Effector CD4-positive, alpha-beta T cell (primary cell): ENCODE data around the gene PITPNM2.
A peak's percentile ranks its signal among the peaks of the same experiment; 100 is the strongest.
"Not testable (repeated sequence)": the region's sequence is repeated elsewhere in the genome, so short reads cannot be mapped to it uniquely, and the experiment has no call there.

ENCODE experiments used
- DNase-seq: peaks from one replicate; pipeline ENCODE4 v3.0.0-alpha.2; 2020

Gene PITPNM2

DNA sequence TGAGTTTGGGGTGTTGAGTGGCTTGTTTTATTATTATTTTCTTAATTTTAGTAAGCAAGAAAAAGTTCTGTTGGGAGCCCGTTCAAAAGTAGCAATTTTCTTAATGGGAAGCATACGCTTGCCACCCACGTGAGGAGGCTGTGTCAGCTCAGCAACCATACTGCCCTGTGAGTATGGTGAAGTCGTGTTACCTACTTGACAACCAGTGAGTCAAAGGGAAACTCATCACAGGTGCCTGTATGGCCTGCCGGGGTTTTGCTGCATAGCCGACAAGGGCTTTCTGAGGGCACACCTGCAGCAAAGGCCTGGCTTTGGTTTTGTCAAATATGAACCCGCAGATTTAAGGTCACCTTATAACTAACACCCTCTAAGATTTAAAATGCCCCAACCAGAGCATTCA lies 31.1 kb downstream of the PITPNM2 start:
- peak; percentile 30 for DNase-seq

DNA sequence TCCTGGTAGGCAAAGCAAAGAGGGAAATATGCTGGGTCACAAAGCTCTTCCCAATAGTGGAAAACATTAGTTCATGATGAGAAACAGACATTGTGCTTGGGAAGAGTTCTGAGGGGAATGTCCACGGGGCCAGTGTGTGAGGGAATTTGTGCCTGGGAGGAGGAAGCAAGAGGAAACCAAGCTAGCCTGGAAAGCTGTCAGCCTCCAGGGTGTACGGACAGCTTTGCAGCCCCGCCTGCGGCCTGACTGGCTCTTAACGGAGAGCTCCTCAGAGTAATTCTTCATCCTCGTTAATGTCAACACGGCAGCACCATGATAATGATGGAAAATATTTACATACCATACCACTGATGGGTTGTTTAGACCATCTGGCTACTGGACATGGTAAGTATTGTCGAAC lies 32.4 kb downstream of the PITPNM2 start:
- DNase-seq, result no peak

DNA sequence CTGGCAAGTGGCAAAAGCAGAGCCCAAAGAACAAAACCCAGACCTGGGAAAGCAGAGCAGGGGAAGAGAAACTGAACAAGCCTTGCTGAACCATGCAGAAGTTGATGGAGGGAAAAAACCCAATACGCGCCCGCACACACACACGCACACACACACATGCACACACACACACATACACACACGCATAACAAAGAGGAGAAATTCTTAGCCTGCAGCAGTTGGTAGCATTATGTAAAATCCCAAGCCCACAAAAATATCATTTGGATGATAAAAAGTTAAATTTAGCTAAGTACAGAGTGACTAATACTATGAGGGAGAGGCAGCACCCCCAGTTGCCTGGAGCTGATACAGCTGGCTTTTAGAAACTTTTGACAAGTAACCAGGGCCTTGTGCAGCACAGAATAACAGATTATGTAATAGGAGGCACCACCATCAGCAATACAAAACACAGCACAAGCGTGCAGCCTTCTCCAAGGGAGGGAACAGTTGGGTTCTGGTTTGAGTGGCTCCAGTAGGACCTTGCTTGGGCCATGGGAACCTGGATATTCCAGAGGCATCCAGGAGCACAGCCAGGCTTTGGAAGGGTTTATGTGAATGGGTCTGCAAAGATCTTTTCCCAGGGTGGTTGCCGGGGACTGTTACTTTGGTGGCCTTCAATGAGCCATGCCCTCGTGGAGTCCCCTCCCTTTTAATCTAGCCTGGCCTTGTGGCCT lies 35.3 kb downstream of the PITPNM2 start:
- no peak for DNase-seq

DNA sequence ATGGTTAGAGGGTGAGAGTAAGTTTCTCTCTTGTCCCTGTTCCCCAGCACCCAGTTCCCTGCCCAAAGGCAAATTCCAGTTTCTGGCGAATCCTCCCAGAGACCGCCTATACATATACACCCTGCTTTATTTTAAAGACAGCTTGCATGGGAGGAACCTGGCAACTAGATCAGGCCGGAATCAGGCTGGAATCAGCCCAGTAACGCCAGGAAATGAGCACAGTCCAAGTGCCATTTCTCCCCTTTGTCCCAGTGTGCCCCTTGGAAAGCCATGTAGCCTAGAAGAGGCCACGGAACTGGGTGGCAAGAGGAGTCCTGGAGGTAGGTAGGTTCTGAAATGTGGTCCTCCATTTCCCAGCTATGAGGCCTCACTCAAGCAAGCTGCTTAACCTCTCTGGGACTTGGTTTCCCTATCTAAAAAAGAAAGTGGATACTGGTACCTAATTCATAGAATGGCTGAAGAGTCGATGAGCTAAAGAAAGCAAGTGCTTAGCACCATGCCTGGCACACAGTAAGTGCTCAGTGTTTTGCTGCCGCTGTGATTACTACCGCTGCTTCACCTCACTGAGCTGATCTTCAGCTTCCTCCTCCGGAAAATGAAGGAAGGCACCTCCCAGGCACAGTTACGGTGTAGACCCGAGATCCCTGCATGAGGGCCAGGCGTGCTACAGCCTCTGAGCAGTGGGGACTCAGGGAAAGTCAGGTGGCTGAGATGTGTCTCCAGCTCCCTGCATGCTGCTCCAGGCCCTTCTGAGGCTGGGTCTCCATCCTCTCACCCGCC lies 36.4 kb downstream of the PITPNM2 start:
- DNase-seq, result no peak

DNA sequence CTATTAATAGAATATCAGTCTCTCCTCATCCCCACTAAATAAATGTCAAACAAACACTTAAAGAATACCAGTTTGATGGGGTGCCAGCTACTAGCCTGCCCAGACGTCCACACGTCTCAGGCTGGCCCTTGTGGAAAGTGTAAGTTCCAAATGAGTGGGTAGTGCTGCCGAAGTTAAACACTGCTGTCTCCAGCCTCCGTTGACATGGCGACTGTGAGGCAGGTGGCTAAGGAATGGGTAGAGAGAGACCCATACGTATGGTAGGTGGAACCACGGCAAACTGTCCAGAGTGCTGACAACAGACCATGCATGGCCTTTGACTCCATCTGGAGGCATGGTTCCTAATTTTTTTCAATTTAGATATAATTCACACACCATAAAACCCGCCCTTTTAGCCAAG lies 37.9 kb downstream of the PITPNM2 start:
- no peak for DNase-seq

DNA sequence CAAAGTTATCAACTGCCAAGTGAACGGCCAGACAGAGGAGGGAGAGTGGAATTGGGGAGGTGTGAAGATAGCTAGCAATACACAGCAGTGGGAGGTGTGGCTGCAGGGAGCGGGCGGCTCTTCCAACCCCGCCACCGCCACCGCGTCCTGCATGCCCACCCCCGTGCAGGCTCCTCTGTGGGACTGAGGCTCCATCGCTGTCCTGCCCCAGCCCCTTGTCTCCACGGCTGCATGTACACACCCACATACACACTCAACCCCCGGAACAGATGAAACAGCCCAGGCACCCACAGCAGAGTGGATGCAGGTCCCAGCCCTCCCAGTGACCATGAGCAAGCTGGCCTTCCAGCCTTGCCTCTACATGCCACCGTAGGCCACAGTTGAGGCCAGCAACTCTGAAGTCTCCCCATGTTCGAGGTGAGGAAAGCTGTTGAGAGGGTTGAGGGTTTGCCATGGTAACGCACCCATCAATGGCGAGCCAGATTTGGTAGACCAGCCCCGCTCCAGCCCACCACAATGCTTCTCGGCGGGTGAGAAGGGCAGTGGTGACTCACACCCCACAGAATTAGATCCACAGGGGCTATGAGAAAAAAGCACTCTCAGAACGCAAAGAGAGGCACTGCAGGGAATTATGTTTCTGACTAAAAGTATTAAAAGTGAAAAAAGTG lies 39.3 kb downstream of the PITPNM2 start:
- DNase-seq, result no peak

DNA sequence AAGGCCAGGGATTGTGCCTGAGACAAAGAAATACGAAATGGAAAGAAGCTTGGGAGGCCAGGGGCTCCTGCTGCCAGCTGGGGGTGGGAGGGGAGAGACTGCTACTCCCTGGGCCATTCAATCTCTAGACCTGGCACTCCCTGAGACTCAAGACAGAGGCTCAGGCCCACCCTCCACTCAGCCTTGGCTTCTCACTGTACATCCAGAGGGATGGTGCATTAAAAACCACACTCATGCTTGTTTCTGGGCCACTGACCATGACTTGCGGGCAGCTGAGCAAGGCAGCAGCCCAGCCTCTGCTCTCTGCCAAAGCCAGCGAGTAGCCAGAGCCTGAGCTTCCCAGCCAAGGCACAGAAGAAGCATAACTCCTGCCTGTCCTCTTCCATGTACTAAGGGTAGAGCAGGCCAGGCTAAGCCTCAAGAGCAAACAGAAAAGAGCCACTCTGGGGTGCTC lies 41.5 kb downstream of the PITPNM2 start:
- DNase-seq, result no peak

DNA sequence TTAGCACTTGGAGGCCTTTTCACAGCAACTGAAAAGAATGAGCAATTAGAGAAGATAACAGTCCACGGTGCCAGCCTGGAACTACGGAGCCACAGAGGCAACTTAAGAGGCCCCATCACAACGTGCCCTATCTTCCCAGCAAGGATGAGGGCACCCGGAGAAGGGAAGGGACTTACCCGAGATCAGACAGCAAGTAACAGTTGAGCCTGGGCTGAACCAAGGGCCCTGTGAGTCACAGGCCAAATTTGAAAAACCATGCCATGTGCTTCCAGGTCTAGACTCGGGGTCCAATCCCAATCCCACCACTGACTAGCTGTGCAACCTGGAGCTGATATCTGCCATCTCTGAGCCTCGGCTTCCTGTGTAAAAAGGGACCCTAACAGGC lies 42.2 kb downstream of the PITPNM2 start:
- no peak for DNase-seq

DNA sequence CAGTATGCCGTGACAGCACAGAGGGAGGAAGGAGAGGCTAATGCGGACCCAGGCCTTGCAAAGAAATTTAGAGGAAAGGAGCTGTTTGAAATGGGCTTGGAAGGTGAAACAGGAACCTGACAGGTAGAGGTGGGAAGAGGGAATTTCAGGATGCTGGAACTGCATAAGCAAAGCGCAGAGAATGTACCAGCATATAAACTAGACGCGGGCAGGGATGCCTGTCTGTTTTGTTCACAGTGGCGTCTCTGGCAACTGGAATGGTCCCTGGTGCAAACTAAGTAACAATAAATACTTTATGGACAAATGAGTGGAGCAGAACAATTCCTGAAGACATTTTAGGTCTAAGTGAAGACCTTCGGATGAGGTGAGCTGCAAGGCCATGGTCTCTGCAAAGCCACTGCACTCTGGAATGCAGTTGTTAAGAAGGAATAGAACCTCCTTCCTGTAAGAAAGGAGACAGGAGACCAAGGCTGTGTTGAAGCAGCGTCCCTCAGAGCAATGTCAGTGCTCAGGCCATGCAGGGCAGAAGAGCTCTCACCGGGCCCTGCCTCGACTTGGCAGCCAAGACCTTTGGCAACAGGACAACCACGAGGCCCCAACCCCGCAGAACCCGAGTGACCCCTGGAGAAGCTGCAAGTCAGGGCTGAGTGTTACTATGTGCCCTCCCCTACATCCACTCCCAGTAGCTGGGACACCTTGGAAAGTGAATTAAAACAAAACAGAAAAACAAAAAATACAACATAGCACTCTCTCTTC lies 42.8 kb downstream of the PITPNM2 start:
- DNase-seq, result no peak

DNA sequence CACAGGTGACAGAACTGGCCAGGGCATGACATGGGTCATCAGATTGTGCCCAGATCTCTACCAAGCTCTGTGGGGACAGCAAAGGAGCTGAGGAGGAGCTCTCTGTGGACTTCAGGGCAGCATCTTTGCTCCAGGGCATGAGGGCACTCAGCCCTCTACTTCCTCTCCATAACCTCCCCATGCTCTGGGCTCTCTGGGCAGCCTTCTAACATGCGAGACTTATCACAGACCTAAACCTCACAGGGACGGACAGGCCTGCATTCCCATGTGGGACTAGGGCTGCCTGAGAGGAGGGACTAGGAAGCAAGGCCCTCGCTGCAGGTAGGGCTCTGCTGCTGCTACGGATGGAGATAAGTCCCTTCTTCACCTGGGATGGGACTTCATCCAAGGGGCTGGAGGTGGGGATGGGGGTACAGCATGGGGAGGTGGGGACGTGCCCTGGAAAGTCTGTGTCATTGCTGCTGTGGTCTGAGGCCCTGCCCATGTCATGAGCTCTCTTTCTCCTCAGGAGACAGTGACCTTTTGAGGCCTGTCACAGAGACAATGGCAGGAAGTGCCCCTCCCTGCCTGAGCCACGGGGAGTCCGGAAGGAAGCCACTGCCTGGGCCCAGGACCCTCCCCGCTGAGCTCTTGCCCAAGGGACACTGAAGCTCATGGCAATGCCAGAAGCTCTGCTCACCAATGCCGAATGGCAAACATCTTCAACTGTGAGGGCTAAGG lies 44.1 kb downstream of the PITPNM2 start:
- peak; percentile 13 for DNase-seq

DNA sequence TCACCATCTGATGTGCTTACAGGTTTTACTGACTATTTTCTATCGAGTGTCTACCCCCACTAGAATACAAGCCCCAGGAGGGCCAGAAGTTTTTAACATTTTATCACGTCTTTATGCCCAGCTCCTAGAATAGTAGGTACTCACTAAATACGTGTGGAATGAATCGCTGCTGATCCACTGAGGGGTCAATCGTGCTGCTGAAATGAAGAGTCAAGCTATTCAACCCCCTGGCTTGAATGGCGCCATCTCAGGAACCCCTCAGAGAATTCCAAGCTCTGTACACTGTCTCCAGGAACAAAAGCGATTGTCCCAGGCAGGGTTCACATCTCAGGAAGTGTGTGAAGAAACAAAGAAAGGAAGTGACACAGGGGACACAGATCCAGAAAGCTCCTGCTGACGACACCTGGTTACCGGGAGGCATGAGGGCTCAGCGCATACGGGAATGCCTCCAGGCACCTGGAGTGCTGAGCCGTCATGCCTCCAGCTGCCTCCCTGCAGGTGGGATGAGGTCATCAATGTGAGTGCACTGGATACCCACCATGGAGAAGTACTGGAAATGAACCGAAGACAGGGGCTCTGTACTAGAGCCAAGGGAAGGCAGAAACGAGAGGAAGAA lies 45.6 kb downstream of the PITPNM2 start:
- no peak for DNase-seq

DNA sequence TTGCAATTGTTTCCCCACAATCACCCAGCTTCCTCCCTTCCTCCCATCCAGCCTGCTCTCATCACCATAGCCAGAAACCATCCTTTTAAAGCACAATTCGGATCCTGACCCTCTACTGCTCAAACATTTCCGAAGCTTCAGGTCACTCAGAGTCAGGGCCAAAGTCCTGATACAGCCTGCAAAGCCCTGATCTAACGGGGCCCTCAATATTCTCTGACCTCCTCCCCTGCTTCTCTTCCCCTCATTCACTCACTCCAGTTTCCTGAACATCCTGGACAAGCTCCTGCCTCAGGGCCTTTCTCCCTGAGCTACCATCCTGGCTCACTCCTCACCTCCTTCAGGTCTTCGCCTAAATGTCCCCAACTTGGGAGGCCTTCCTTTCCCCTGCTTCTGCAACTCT lies 46.1 kb downstream of the PITPNM2 start:
- no peak for DNase-seq

DNA sequence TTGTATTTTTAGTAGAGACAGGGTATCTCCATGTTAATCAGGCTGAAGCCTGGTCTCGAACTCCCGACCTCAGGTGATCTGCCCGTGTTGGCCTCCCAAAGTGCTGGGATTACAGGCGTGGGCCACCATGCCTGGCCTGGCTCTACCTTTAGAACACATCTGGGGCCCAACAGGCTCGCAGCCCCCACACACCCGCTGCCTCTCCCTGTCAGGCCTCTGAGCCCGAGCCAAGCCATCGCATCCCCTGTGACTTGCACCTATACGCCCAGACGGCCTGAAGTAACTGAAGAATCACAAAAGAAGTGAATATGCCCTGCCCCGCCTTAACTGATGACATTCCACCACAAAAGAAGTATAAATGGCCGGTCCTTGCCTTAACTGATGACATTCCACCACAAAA lies 46.8 kb downstream of the PITPNM2 start:
- not testable (repeated sequence) for DNase-seq

DNA sequence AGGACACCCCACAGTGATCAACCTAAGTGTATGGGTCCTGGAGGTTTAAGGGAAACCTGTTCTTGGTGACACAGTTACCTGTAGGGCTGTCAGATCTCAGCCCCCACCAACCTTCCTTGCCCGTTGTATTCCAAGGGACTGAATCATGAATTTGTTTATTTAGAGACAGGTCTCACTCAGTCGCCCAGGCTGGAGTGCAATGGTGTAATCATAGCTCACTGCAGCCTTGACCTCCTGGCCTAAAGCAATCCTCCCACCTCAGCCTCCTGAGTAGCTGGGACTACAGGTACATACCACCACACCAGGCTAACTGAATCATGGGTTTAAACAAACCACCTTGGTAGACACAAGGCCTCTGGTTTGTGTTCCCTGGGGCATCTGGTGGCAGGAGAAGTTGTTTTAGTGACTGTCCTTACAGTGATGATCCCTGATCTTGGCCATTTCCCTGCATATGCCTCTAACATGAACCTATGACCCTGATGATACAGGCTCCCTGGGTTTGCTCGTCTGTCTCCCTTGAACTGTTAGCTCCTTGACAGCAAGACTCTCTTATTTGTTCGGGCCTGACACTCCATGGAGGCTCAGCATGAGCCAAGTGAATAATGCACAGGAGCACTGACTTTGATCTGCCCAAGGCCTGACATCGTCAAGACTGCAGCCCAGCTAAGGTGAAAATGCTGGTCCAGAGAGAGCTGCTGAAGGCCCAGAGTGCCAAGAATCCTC lies 47.9 kb downstream of the PITPNM2 start:
- no peak for DNase-seq

DNA sequence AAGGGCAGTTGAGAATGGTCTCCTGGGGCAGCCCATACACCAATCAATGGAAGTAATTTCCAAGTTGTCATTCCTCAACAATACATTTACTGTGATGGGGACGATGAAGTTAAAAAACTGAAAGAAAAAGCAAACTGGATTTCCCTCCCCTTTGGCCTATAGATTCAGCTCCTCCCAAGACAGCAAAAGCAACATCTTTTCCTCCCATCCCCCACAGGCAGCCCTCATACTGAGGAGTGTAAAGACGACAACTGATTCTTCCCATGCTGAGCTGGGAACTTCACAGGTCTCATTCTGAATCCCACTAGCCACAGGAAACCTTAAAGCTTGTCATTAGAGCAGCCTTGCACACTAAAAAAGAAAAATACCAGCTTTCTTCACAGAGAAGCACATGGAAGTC lies 48.5 kb downstream of the PITPNM2 start:
- DNase-seq, result no peak

DNA sequence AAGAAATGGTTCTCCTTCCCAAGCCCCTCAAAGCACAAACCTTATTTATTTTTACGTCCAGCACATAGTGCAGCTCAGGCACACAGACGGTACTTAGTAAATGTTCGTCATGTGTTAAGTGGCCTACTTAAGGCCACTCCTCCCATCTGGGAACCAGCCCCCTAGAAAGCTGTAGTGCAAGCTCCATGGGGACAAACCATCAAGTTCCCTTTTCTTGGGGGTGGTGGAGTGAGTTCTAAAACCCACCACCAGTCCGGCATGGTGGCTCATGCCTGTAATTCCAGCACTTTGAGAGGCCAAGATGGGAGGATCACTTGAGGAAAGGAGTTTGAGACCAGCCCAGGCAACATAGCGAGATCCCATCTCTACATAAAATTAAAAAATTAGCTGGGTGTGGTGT lies 49.4 kb downstream of the PITPNM2 start:
- no peak for DNase-seq
